Esophagus muscularis mucosa (tissue), 3 donors: Measurements from ENCODE around the gene EHD2.

Source experiments
- POLR2A ChIP-seq: fragments of 450-650 bp; IDR thresholded peaks from one replicate; pipeline ENCODE4 v1.6.1; 2017; ENCODE audit warnings: antibody characterized with exemption, moderate library complexity, mild to moderate bottlenecking, low read depth
- POLR2AphosphoS5 ChIP-seq, 2 donors: sonication (generic); formaldehyde crosslinking; IDR thresholded peaks; one replicate each; pipeline ENCODE4 v1.6.1; 2017; ENCODE audit warnings: antibody characterized with exemption in 2 of 2
- TF ChIP-seq, protein P1 (sequence below), 3 experiments: fragments of 200-600 bp in 2 of 3; fragments of 450-650 bp in 1 of 3; sonication (generic) in 2 of 3; IDR thresholded peaks; one replicate each; pipeline ENCODE4 v1.5.1; 2017 to 2019; ENCODE audit warnings: antibody characterized with exemption in 3 of 3, mild to moderate bottlenecking in 2 of 3, moderate library complexity in 1 of 3

DNA sequence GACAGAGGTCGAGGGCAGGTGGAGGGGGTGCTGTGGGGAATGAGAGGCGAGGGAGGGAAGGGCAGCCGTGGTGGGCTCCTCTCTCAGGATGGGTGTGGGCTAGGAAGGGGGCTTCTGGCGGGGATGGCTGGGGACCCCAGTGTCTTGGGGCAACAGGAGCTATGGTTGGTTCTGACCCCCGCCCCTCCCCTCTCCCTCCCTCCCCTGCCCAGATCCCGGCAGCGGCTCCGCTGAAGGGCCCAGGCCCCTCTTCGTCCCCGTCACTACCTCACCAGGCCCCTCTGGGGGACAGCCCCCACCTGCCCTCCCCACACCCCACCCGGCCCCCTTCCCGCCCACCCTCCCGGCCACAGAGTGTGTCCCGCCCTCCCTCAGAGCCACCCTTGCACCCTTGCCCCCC, 19.3 kb upstream of the EHD2 start:
- TF ChIP-seq, protein P1, sequence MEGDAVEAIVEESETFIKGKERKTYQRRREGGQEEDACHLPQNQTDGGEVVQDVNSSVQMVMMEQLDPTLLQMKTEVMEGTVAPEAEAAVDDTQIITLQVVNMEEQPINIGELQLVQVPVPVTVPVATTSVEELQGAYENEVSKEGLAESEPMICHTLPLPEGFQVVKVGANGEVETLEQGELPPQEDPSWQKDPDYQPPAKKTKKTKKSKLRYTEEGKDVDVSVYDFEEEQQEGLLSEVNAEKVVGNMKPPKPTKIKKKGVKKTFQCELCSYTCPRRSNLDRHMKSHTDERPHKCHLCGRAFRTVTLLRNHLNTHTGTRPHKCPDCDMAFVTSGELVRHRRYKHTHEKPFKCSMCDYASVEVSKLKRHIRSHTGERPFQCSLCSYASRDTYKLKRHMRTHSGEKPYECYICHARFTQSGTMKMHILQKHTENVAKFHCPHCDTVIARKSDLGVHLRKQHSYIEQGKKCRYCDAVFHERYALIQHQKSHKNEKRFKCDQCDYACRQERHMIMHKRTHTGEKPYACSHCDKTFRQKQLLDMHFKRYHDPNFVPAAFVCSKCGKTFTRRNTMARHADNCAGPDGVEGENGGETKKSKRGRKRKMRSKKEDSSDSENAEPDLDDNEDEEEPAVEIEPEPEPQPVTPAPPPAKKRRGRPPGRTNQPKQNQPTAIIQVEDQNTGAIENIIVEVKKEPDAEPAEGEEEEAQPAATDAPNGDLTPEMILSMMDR (IDR thresholded peaks at IDR 0.05): no peak
- TF ChIP-seq POLR2A (no peak), POLR2AphosphoS5 (IDR thresholded peaks at IDR 0.05) (no peak)
